Neural crest cell (in vitro differentiated cells): ENCODE data around the gene CCDC14. TPM values are rescaled to one million over a fixed set of nuclear protein-coding genes. Genes with fewer than 3 reads are reported as not detected.

Experiments
- DNase-seq: peaks from one replicate; pipeline ENCODE4 v3.0.0; 2021; ENCODE audit warnings: low read depth, mixed read lengths, low spot score
- H3K27ac Mint-ChIP-seq: one replicate; pipeline ENCODE4 v1.8.0; 2021; ENCODE audit warnings: mild to moderate bottlenecking, mixed read lengths; ENCODE audit not compliant: unreplicated experiment
- H3K27me3 Mint-ChIP-seq: 2 replicates; pipeline ENCODE4 v1.8.0; 2021; ENCODE audit warnings: low read depth, mild to moderate bottlenecking, mixed read lengths
- H3K36me3 Mint-ChIP-seq: 2 replicates; pipeline ENCODE4 v1.8.0; 2021; ENCODE audit warnings: low read depth, mild to moderate bottlenecking, mixed read lengths
- H3K4me1 Mint-ChIP-seq: 2 replicates; pipeline ENCODE4 v1.8.0; 2021; ENCODE audit warnings: mixed read lengths
- H3K4me3 Mint-ChIP-seq: one replicate; pipeline ENCODE4 v1.8.0; 2021; ENCODE audit warnings: mild to moderate bottlenecking, mixed read lengths
- H3K9me3 Mint-ChIP-seq: 2 replicates; pipeline ENCODE4 v1.8.0; 2021; ENCODE audit warnings: mixed read lengths
- CTCF ChIP-seq: fragments of 200-600 bp; sonication (generic); conservative IDR thresholded peaks from 2 replicates; pipeline ENCODE4 v1.5.0; 2021; ENCODE audit warnings: antibody characterized with exemption, mild to moderate bottlenecking
- total RNA-seq: library from RNA; stranded (reverse); gene quantifications from 2 replicates; pipeline ENCODE4 v1.2.1, GENCODE V29; 2021

The CCDC14 gene
- total RNA-seq, 1 donor from 2014 or later: 117 TPM

DNA sequence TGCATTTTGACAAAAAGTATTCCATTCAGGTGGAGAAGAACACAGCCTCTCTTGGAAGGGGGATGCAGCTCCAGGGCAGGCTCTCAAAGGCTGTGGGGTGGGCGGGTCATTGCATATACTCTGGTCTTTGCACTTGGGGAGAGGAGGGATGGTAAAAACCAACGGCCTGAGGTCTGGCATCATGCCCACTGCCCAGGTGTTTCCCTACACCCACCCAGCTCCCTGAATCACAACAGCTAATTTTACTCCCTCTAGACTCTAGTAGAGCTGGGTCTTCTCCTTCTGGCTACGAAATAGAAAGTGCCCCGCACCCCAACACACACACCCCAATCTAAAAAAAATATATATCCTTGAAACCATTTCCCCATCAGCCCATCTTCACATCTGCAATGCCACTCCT, 77.9 kb downstream of the CCDC14 start:
- DNase-seq: no peak
- peaks cover 7% of the 10 kb centered on the region for H3K9me3 Mint-ChIP-seq
- TF ChIP-seq CTCF: no peak
- H3K27me3 Mint-ChIP-seq: peaks cover 38% of the 10 kb centered on the region
- H3K4me1 Mint-ChIP-seq: peaks cover 20% of the 10 kb centered on the region
- H3K36me3 Mint-ChIP-seq: no peaks in the 10 kb centered on the region
- peak overlapping the region; percentile 88 for H3K4me3 Mint-ChIP-seq
- no peak overlapping the region for H3K27ac Mint-ChIP-seq

DNA sequence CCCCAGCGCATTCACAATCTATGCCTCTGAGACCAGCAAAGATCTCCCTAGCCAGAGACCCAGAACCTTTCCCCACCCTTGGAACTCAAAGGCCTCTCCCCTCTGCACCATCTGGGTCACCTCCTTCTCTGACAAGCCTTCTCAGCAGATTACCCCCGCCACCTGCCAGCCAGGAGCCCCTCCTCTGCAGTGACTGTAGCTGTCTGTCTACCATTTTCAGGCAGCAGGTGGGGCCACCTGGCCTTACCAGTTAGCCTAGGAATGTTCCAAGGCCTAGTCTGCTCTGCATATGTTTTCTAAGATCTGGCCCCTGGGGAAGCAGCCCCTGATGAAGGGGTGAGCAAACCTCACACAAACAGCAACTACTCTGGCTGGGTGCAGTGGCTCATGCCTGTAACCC, 79.3 kb downstream of the CCDC14 start:
- Mint-ChIP-seq H3K27ac (no peak overlapping the region), H3K4me3 (peak overlapping the region; percentile 58), H3K27me3 (peaks cover 36% of the 10 kb centered on the region)

GRCh38 chr3:123880998-123881561, 79.9 kb downstream of the CCDC14 start:
- H3K4me1 Mint-ChIP-seq: peaks cover 20% of the 10 kb centered on the region
- H3K9me3 Mint-ChIP-seq: peaks cover 5% of the 10 kb centered on the region
- peaks cover 31% of the 10 kb centered on the region for H3K27me3 Mint-ChIP-seq
- DNase-seq: peak; percentile 22
- H3K4me3 Mint-ChIP-seq: peak overlapping the region; percentile 58
- H3K36me3 Mint-ChIP-seq: no peaks in the 10 kb centered on the region
- H3K27ac Mint-ChIP-seq: no peak overlapping the region
- TF ChIP-seq CTCF: peak; percentile 57

More for the DNA sequence above, 79.3 kb downstream of the CCDC14 start:
- no peak for TF ChIP-seq CTCF
- no peaks in the 10 kb centered on the region for H3K36me3 Mint-ChIP-seq
- peaks cover 5% of the 10 kb centered on the region for H3K9me3 Mint-ChIP-seq
- H3K4me1 Mint-ChIP-seq: peaks cover 20% of the 10 kb centered on the region
- DNase-seq: no peak

DNA sequence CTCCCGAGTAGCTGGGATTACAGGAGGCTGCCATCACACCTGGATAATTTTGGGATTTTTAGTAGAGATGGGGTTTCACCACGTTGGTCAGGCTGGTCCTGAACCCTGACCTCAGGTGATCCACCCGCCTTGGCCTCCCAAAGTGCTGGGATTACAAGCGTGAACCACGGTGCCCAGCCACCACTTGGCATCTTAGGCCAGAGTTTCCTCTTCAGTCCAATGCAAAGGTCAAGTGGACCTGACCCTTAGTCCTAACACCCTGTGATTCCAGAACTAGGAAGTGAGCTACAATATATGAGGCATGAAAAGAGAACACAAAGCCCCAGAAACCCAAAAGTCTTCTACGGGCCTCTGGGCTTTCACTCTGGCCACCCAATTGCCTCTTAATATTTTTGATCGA, 82.2 kb downstream of the CCDC14 start:
- H3K36me3 Mint-ChIP-seq: no peaks in the 10 kb centered on the region
- peaks cover 18% of the 10 kb centered on the region for H3K27me3 Mint-ChIP-seq
- H3K4me1 Mint-ChIP-seq: peaks cover 15% of the 10 kb centered on the region
- TF ChIP-seq CTCF: no peak
- no peak for DNase-seq
- H3K4me3 Mint-ChIP-seq: no peak overlapping the region
- no peak overlapping the region for H3K27ac Mint-ChIP-seq
- peaks cover 5% of the 10 kb centered on the region for H3K9me3 Mint-ChIP-seq

- no peaks in the 10 kb centered on the region for H3K36me3 Mint-ChIP-seq
- H3K27ac Mint-ChIP-seq: no peak overlapping the region
- no peak for DNase-seq
- peaks cover 7% of the 10 kb centered on the region for H3K4me1 Mint-ChIP-seq
- TF ChIP-seq CTCF: no peak
- peaks cover 3% of the 10 kb centered on the region for H3K9me3 Mint-ChIP-seq
- peaks cover 11% of the 10 kb centered on the region for H3K27me3 Mint-ChIP-seq
- no peak overlapping the region for H3K4me3 Mint-ChIP-seq
Observed at GRCh38 chr3:123877965-123878364, 83.1 kb downstream of the CCDC14 start.
